DOHH2 (cell line): ENCODE measurements around the gene LY6G6F.

Experiments
- CTCF ChIP-seq: fragments of 200-600 bp; sonication (generic); IDR thresholded peaks from one replicate; pipeline ENCODE4 v1.5.1; 2014; ENCODE audit warnings: antibody characterized with exemption, mild to moderate bottlenecking, low read depth, low read length; ENCODE audit not compliant: poor library complexity, severe bottlenecking
- EZH2phosphoT487 ChIP-seq: fragments of 200-600 bp; sonication (generic); IDR thresholded peaks from 2 replicates; pipeline ENCODE4 v1.6.1; 2017; ENCODE audit warnings: borderline replicate concordance, mild to moderate bottlenecking, antibody characterized with exemption, low read length, moderate library complexity, mixed read lengths

DNA sequence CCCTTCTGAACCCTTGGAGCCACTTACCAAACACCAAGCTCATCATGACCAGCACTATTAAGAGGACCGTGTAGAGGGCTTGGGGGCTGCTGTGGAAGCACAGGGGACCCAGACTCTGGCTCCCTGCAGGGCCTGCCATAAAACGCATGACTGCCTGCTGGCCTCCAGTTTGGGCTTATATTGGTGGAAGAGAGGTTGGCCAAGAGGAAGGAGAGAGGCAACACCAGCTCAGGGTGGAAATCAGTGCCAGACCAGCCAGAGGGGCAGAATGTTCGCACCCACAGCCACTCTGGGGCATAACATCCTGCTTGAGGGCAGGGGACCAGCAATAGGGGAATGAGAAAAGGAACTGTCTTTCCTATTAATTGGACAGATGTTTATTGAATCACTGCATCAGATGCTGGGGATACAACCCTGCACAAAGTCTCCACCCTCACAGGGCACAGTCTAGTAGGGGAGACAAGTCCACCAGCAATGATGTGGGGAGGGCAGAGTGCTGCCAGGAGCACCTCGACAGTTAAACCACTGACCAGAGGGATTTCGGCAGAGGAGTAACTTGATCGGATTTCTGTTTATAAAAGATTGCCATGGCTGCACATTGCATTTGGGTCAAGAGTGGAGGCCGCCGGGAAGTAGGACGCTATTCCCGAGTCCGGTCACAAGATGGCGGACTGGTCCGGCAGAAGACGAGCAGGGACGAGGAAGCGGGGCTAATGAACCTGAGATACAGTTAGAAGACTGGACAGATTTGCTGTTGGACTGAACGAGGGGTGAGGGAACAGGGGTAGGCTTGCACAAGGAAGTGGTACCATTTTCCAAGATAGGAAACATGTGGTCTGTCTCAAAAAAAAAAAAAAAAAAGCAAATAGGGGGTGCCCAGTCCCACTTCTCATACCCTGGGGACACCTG, 26.2 kb upstream of the LY6G6F start, which contains the start of gene LY6G5C:
- TF ChIP-seq CTCF, result peak; percentile 61
- TF ChIP-seq EZH2phosphoT487, result no peak
